ENCODE data around the gene SFI1.
"Not testable (repeated sequence)": the region's sequence is repeated elsewhere in the genome, so short reads cannot be mapped to it uniquely, and the experiment has no call there.

The SFI1 gene

DNA sequence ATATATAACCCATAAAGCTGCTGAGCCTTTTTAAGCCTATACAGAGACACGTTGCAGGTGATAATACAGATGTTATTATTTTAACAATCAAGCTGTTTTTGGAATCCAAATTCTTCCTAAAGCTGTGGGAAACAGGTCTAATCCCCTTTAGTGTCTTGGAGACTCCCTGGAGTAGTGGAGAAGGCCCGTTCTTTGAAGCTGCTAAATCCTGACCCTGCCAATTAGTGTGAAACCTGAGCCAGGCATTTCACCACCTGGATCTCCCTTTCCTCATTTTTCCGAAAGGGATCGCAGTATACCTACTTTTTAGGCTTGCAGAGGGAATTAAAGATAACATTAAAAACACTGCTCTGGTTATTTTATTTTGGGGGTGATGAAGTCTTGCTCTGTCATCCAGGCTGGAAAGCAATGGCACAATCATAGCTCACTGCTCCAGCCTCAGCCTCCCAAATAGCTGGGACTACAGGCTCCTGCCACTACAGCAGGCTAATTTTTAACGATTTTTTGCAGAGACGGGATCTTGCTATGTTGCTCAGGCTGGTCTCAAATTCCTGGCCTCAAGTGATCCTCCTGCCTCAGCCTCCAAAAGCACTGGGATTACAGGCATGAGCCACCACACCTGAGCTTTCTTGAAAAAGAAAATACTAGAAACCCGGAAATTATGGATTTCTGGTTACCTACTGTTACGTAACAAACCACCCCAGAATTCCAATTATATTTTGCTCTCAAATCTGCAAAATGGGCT is 4.9 kb upstream of the SFI1 start:
- 83 to 84% methylated on average over 2 to 5 of the region's 8 CpGs for WGBS, 2 experiments (ENCODE audit: insufficient coverage in 2 of 2)
- no peaks in the 10 kb centered on the region for H3K9me3 ChIP-seq (ENCODE audit: control insufficient read depth, low read length)
- peaks cover 10% of the 10 kb centered on the region for H3K4me1 ChIP-seq (ENCODE audit: control insufficient read depth, insufficient read depth, low read length, poor library complexity, severe bottlenecking)
- peak overlapping the region; percentile 77 for H3K4me3 ChIP-seq (ENCODE audit: extremely low read depth, insufficient read depth, low read length, poor library complexity, severe bottlenecking)
- no peak overlapping the region for H3K27ac ChIP-seq (ENCODE audit: low read depth, low read length, severe bottlenecking)
- H3K36me3 ChIP-seq (ENCODE audit: control insufficient read depth, insufficient read depth, low read length) = peaks cover 17% of the 10 kb centered on the region

- WGBS, 2 experiments (ENCODE audit: insufficient coverage in 2 of 2) = 81 to 100% methylated on average over 1 to 2 of the region's 3 CpGs
- Histone ChIP-seq H3K4me1 (ENCODE audit: control insufficient read depth, insufficient read depth, low read length, poor library complexity, severe bottlenecking) (peaks cover 10% of the 10 kb centered on the region), H3K4me3 (ENCODE audit: extremely low read depth, insufficient read depth, low read length, poor library complexity, severe bottlenecking) (no peak overlapping the region), H3K9me3 (ENCODE audit: control insufficient read depth, low read length) (peaks cover under 1% of the 10 kb centered on the region), H3K27ac (ENCODE audit: low read depth, low read length, severe bottlenecking) (no peak overlapping the region), H3K36me3 (ENCODE audit: control insufficient read depth, insufficient read depth, low read length) (peaks cover 10% of the 10 kb centered on the region)
These were observed 4.2 kb upstream of the SFI1 start for GRCh38 chr22:31492151-31492550.

DNA sequence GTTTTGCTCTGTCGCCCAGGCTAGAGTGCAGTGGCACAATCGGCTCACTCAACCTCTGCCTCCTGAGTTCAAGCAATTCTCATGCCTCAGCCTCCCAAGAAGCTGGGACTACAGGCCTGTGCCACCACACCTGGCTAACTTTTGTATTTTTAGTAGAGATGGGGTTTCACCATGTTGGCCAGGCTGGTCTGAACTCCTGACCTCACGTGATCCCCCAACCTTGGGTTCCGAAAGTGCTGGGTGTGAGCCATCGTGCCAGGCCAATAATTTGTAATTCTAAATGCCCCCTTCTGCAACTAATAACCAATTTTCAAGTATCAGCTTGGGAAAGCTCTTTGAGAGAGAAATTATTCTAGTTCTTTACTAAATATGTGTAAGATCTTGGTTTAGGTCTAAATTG is 3.0 kb upstream of the SFI1 start:
- H3K9me3 ChIP-seq (ENCODE audit: control insufficient read depth, low read length); H3K4me1 ChIP-seq (ENCODE audit: control insufficient read depth, insufficient read depth, low read length, poor library complexity, severe bottlenecking); H3K36me3 ChIP-seq (ENCODE audit: control insufficient read depth, insufficient read depth, low read length); H3K27ac ChIP-seq (ENCODE audit: low read depth, low read length, severe bottlenecking); H3K4me3 ChIP-seq (ENCODE audit: extremely low read depth, insufficient read depth, low read length, poor library complexity, severe bottlenecking): not testable (repeated sequence)
- 97 to 100% methylated on average over 5 of the region's 5 CpGs for WGBS, 2 experiments (ENCODE audit: insufficient coverage in 2 of 2)

DNA sequence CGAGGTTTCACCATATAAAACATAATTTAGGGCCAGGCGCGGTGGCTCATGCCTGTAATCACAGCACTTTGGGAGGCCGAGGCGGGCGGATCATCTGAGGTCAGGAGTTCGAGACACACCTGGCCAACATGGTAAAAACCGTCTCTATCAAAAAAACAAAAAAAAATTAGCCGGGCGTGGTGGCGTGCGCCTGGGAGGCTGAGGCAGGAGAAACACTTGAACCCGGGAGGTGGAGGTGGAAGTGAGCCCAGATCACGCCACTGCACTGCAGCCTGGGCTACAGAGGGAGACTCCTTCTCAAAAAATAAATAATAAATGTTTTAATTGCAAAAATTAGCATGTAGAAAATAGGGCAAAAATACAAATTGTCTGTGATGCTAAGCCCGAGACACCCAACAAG is 993 bp upstream of the SFI1 start:
- WGBS, 2 experiments (ENCODE audit: insufficient coverage in 2 of 2) = 91 to 93% methylated on average over 4 to 6 of the region's 15 CpGs
- peaks cover 9% of the 10 kb centered on the region for H3K9me3 ChIP-seq (ENCODE audit: control insufficient read depth, low read length)
- peaks cover 10% of the 10 kb centered on the region for H3K36me3 ChIP-seq (ENCODE audit: control insufficient read depth, insufficient read depth, low read length)
- no peak overlapping the region for H3K27ac ChIP-seq (ENCODE audit: low read depth, low read length, severe bottlenecking)
- H3K4me1 ChIP-seq (ENCODE audit: control insufficient read depth, insufficient read depth, low read length, poor library complexity, severe bottlenecking) = peaks cover 10% of the 10 kb centered on the region
- peak overlapping the region; percentile 75 for H3K4me3 ChIP-seq (ENCODE audit: extremely low read depth, insufficient read depth, low read length, poor library complexity, severe bottlenecking)

DNA sequence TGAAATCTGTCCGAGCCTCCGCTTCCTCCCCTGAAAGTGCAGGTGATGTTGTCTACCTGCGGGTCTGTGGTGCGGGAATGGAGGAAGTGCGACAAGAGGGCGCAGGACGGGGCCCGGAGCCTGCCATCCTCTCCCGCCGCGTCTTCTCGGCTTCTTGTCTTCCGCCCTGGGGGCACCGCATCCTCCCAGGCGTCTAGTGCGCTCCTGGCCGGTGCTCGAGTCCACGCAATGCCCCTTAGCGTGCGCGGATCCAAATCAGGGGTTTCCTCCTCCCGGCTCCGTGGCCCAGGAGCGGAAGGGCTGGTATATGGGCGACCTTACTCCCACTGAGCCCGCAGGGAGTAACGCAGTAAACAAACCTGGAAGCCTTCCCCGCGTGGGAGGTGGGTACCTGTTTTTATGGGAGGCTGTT is 405 bp downstream of the SFI1 start:
- peaks cover 9% of the 10 kb centered on the region for H3K9me3 ChIP-seq (ENCODE audit: control insufficient read depth, low read length)
- 8 to 9% methylated on average over 27 to 29 of the region's 30 CpGs for WGBS, 2 experiments (ENCODE audit: insufficient coverage in 2 of 2)
- peaks cover 18% of the 10 kb centered on the region for H3K36me3 ChIP-seq (ENCODE audit: control insufficient read depth, insufficient read depth, low read length)
- H3K27ac ChIP-seq (ENCODE audit: low read depth, low read length, severe bottlenecking) = no peak overlapping the region
- H3K4me3 ChIP-seq (ENCODE audit: extremely low read depth, insufficient read depth, low read length, poor library complexity, severe bottlenecking) = peak overlapping the region; percentile 75
- H3K4me1 ChIP-seq (ENCODE audit: control insufficient read depth, insufficient read depth, low read length, poor library complexity, severe bottlenecking) = no peaks in the 10 kb centered on the region

DNA sequence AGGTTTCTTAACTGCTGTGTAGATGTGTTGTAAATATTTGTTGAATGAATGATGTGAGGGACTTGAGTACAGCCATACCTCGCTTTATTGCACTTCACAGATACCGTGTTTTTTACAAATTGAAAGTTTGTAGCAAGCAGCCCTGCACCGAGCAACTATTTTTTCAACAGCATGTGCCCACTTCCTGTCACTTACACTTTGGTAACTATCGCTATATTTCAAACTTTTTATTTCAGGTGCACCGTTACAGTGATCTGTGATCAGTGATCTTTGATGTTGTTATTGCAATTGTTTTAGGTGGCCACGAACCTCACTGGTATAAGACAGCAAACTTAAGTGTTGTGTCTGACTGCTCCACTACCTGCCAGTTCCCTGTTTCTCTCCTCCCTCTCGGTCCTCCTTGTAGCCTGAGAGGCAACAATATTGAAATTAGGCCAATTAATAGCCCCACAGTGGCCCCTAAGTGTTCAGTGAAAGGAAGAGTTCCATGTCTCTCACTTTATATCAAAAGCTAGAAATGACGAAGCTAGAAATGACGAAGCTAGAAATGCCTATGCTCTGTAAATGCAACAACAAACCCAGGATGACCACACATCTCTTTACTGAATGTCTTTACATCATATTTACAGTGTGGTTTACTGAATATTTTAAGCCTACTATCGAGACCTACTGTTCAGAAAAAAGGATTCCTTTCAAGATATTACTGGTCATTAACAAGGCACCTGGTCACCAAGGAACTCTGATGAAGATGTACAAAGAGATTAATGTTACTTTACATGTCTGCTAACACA is 1.0 kb downstream of the SFI1 start:
- peak overlapping the region; percentile 75 for H3K4me3 ChIP-seq (ENCODE audit: extremely low read depth, insufficient read depth, low read length, poor library complexity, severe bottlenecking)
- H3K36me3 ChIP-seq (ENCODE audit: control insufficient read depth, insufficient read depth, low read length) = peaks cover 18% of the 10 kb centered on the region
- H3K27ac ChIP-seq (ENCODE audit: low read depth, low read length, severe bottlenecking) = no peak overlapping the region
- WGBS, 2 experiments (ENCODE audit: insufficient coverage in 2 of 2) = 87 to 94% methylated on average over 3 to 4 of the region's 10 CpGs
- peaks cover 9% of the 10 kb centered on the region for H3K9me3 ChIP-seq (ENCODE audit: control insufficient read depth, low read length)
- H3K4me1 ChIP-seq (ENCODE audit: control insufficient read depth, insufficient read depth, low read length, poor library complexity, severe bottlenecking) = no peaks in the 10 kb centered on the region

- H3K4me1 ChIP-seq (ENCODE audit: control insufficient read depth, insufficient read depth, low read length, poor library complexity, severe bottlenecking) = no peaks in the 10 kb centered on the region
- H3K36me3 ChIP-seq (ENCODE audit: control insufficient read depth, insufficient read depth, low read length) = peaks cover 18% of the 10 kb centered on the region
- WGBS, 2 experiments (ENCODE audit: insufficient coverage in 2 of 2) = 100% methylated on average over 1 of the region's 2 CpGs; no CpG with 5 or more reads in 1 of the 2 experiments
- no peak overlapping the region for H3K27ac ChIP-seq (ENCODE audit: low read depth, low read length, severe bottlenecking)
- peaks cover 9% of the 10 kb centered on the region for H3K9me3 ChIP-seq (ENCODE audit: control insufficient read depth, low read length)
- no peak overlapping the region for H3K4me3 ChIP-seq (ENCODE audit: extremely low read depth, insufficient read depth, low read length, poor library complexity, severe bottlenecking)
These were observed 5.4 kb downstream of the SFI1 start for GRCh38 chr22:31501738-31502137.

DNA sequence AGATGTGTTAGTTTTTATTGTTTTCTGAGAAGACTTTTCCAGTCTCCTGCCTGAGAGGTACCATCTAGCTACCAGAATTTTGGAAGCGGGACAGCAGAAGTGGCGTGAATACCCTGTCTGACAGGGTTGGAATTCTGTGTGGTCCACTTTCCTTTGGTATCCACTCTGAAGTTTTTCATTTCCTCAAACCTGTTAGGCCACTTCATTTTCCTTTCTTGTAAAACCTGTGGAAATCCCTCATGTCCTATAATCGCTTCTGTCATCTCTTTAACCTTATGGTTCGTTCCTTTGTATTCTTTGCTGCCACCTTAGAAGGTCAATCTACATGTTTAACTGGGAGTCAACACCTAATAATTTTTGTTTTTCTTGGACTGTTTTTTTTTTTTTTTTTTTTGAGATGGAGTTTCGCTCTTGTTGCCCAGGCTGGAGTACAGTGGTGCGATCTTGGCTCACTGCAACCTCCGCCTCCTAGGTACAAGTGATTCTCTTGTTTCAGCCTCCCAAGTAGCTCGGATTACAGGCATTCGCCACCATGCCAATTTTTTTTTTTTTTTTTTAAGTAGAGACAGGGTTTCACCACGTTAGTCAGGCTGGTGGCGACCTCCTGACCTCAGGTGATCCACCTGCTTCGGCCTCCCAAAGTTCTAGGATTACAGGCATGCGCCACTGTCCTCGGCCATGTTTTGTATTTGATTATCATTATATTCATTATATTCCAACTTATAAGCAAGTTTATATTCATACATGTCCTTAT is 7.1 kb downstream of the SFI1 start:
- WGBS, 2 experiments (ENCODE audit: insufficient coverage in 2 of 2) = 86 to 94% methylated on average over 8 to 10 of the region's 14 CpGs
- Histone ChIP-seq H3K36me3 (ENCODE audit: control insufficient read depth, insufficient read depth, low read length) (peaks cover 18% of the 10 kb centered on the region), H3K27ac (ENCODE audit: low read depth, low read length, severe bottlenecking) (no peak overlapping the region), H3K4me1 (ENCODE audit: control insufficient read depth, insufficient read depth, low read length, poor library complexity, severe bottlenecking) (no peaks in the 10 kb centered on the region), H3K4me3 (ENCODE audit: extremely low read depth, insufficient read depth, low read length, poor library complexity, severe bottlenecking) (no peak overlapping the region), H3K9me3 (ENCODE audit: control insufficient read depth, low read length) (no peaks in the 10 kb centered on the region)

- Histone ChIP-seq H3K4me1 (ENCODE audit: control insufficient read depth, insufficient read depth, low read length, poor library complexity, severe bottlenecking) (no peaks in the 10 kb centered on the region), H3K36me3 (ENCODE audit: control insufficient read depth, insufficient read depth, low read length) (peaks cover 12% of the 10 kb centered on the region), H3K9me3 (ENCODE audit: control insufficient read depth, low read length) (no peaks in the 10 kb centered on the region), H3K27ac (ENCODE audit: low read depth, low read length, severe bottlenecking) (no peak overlapping the region), H3K4me3 (ENCODE audit: extremely low read depth, insufficient read depth, low read length, poor library complexity, severe bottlenecking) (no peak overlapping the region)
- 100% methylated on average over 1 to 4 of the region's 4 CpGs for WGBS, 2 experiments (ENCODE audit: insufficient coverage in 2 of 2)
These were observed 7.9 kb downstream of the SFI1 start for GRCh38 chr22:31504282-31504681.

DNA sequence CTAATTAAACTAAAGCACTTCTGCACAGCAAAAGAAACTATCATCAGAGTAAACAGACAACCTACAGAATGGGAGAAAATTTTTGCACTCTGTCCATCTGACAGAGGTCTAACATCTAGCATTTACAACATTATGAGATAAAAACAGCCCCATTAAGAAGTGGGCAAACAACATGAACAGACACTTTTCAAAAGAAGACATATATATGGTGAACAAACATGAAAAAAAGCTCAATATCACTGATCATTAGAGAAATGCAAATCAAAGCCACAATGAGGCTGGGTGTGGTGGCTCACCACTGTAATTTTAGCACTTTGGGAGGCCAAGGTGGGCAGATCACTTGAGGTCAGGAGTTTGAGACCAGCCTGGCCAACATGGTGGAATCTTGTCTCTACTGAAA is 11.2 kb downstream of the SFI1 start:
- H3K36me3 ChIP-seq (ENCODE audit: control insufficient read depth, insufficient read depth, low read length) = peaks cover 11% of the 10 kb centered on the region
- not testable (repeated sequence) for H3K27ac ChIP-seq (ENCODE audit: low read depth, low read length, severe bottlenecking); H3K4me1 ChIP-seq (ENCODE audit: control insufficient read depth, insufficient read depth, low read length, poor library complexity, severe bottlenecking); H3K9me3 ChIP-seq (ENCODE audit: control insufficient read depth, low read length); H3K4me3 ChIP-seq (ENCODE audit: extremely low read depth, insufficient read depth, low read length, poor library complexity, severe bottlenecking)

All from mesodermal cell (in vitro differentiated cells).